GM23248 (cell line): ENCODE results near the gene GPD1L. TPM values are rescaled to one million over a fixed set of nuclear protein-coding genes. Genes with fewer than 3 reads are reported as not detected.

Experiments
- DNase-seq: peaks from one replicate; pipeline ENCODE4 v3.0.0-alpha.2; 2015
- H2AFZ ChIP-seq: fragments of 200-600 bp; sonication (generic); 2 replicates; pipeline ENCODE4 v1.6.1; 2016; ENCODE audit warnings: antibody characterized with exemption
- H3F3A ChIP-seq: fragments of 200-600 bp; sonication (generic); 2 replicates; pipeline ENCODE4 v1.6.1; 2016; ENCODE audit warnings: mild to moderate bottlenecking, antibody characterized with exemption, mixed run types; ENCODE audit not compliant: insufficient read depth
- H3K27ac ChIP-seq: fragments of 200-600 bp; sonication (generic); 2 replicates; pipeline ENCODE4 v1.5.1; 2016; ENCODE audit warnings: mild to moderate bottlenecking
- H3K27me3 ChIP-seq: fragments of 200-600 bp; sonication (generic); replicated peaks from 2 replicates; pipeline ENCODE4 v1.6.1; 2016; ENCODE audit warnings: mild to moderate bottlenecking; ENCODE audit not compliant: insufficient read depth
- H3K36me3 ChIP-seq: fragments of 200-600 bp; sonication (generic); 2 replicates; pipeline ENCODE4 v1.6.1; 2016; ENCODE audit warnings: low read depth, mild to moderate bottlenecking
- H3K4me1 ChIP-seq: fragments of 200-600 bp; sonication (generic); 2 replicates; pipeline ENCODE4 v1.6.1; 2016; ENCODE audit warnings: mild to moderate bottlenecking; ENCODE audit not compliant: insufficient read depth
- H3K4me2 ChIP-seq: fragments of 200-600 bp; sonication (generic); one replicate; pipeline ENCODE4 v1.6.1; 2016; ENCODE audit warnings: mild to moderate bottlenecking; ENCODE audit not compliant: unreplicated experiment
- H3K4me3 ChIP-seq: fragments of 200-600 bp; sonication (generic); 2 replicates; pipeline ENCODE4 v1.5.1; 2016; ENCODE audit warnings: mild to moderate bottlenecking
- H3K79me2 ChIP-seq: fragments of 200-600 bp; sonication (generic); 2 replicates; pipeline ENCODE4 v1.6.1; 2016; ENCODE audit warnings: mild to moderate bottlenecking; ENCODE audit not compliant: insufficient read depth
- H3K9ac ChIP-seq: fragments of 200-600 bp; sonication (generic); 2 replicates; pipeline ENCODE4 v1.6.1; 2016; ENCODE audit warnings: mild to moderate bottlenecking
- H3K9me2 ChIP-seq: fragments of 200-600 bp; sonication (generic); 2 replicates; pipeline ENCODE4 v1.6.1; 2016; ENCODE audit warnings: mixed run types, mild to moderate bottlenecking, moderate library complexity; ENCODE audit not compliant: insufficient read depth
- H3K9me3 ChIP-seq: fragments of 200-600 bp; sonication (generic); one replicate; pipeline ENCODE4 v1.6.1; 2017; ENCODE audit warnings: low read depth
- H4K20me1 ChIP-seq: fragments of 200-600 bp; sonication (generic); 2 replicates; pipeline ENCODE4 v1.6.0; 2016; ENCODE audit not compliant: insufficient read depth
- EZH2 ChIP-seq: fragments of 200-600 bp; sonication (generic); IDR thresholded peaks from 2 replicates; pipeline ENCODE4 v1.6.1; 2018; ENCODE audit warnings: antibody characterized with exemption, mild to moderate bottlenecking; ENCODE audit not compliant: insufficient read depth, poor library complexity, severe bottlenecking
- EZH2phosphoT487 ChIP-seq: fragments of 200-600 bp; sonication (generic); IDR thresholded peaks from 2 replicates; pipeline ENCODE4 v1.6.1; 2018; ENCODE audit warnings: antibody characterized with exemption, moderate library complexity, mild to moderate bottlenecking, low read depth; ENCODE audit not compliant: insufficient read depth
- WGBS, 2 experiments: methylation state at CpG; one replicate each; pipeline ENCODE4 v1.1.6; 2015 to 2017; ENCODE audit warnings: low lambda C conversion rate in 2 of 2, low coverage in 1 of 2; ENCODE audit errors: missing lambda C conversion rate in 2 of 2; 5-methylcytosine and 5-hydroxymethylcytosine counted together
- in situ Hi-C: fragments of 300-500 bp; cut with MboI; formaldehyde crosslinking; loops from 2 replicates; pipeline ENCODE4 v1.15.0; 2020
- polyA plus RNA-seq: library from polyadenylated mRNA; unstranded; fragments of >200 nt; fragmentation: Nextera tagmentation; extraction: Ambion mirVana; gene quantifications from 2 replicates; pipeline ENCODE4 v1.2.1, GENCODE V29; 2016
- total RNA-seq: library from RNA; depleted of rRNA; stranded (reverse); fragments of >200 nt; shearing (Covaris generic); gene quantifications from 2 replicates; pipeline ENCODE4 v1.2.3, GENCODE V29; 2014; rRNA removed

Gene GPD1L
- total and polyA plus RNA-seq, 2 experiments from 2014 or later, result 2.4 to 3.5 TPM

DNA sequence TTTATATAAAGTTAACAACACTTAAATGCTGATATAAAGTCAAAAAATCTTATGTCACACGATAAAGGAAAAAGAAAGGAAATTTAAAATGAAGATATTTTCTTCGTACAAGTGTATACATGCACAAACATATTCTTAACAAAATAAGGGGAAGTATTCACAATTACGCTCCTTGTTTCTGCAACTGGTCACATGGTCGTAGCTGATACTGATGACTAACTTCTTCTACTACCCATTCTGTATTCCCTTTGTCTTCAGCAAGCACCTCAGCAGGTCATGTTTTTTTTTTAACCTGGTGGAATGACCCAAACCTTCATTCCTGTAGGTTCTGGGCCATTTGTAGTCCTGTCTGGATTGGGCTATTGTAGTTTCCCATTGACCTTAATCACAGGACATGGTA, 102.0 kb downstream of the GPD1L start:
- Histone ChIP-seq H3K9me3 (no peaks in the 10 kb centered on the region), H3K27me3 (peaks cover 5% of the 10 kb centered on the region), H3K9ac (no peak overlapping the region), H2AFZ (no peak overlapping the region), H3F3A (no peaks in the 10 kb centered on the region), H3K27ac (no peak overlapping the region), H3K4me1 (no peaks in the 10 kb centered on the region), H3K36me3 (no peaks in the 10 kb centered on the region), H3K4me2 (no peak overlapping the region), H3K9me2 (no peaks in the 10 kb centered on the region), H3K4me3 (no peak overlapping the region), H3K79me2 (no peaks in the 10 kb centered on the region), H4K20me1 (no peaks in the 10 kb centered on the region)
- no peak for DNase-seq
- TF ChIP-seq EZH2 (no peak), EZH2phosphoT487 (no peak)
- in situ Hi-C loops, result no loop called here
- WGBS, 2 experiments, result 50 to 55% methylated on average over 4 of the region's 4 CpGs

DNA sequence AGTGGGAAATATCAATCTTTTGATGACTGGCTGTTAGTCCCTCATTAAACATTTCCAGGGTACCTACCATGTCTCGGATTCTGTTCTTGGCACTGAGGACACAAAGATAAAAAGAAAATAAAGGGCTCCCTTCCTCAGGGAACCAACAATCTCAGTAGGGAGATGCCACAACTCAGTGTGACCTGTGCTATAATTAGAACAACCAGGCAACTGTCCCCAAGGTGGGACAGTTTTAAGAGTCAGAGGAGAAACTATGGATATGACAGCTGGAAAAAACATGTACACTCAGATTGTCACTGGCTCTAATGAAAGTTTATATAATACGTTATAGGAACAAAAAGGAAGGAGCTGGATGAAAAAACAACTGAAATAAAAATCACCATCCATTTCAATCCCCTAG, 108.8 kb downstream of the GPD1L start:
- Histone ChIP-seq H3K4me1 (no peaks in the 10 kb centered on the region), H3K27ac (no peak overlapping the region), H3K9ac (no peak overlapping the region), H3K36me3 (no peaks in the 10 kb centered on the region), H4K20me1 (no peaks in the 10 kb centered on the region), H3K27me3 (peaks cover 35% of the 10 kb centered on the region), H3K9me2 (no peaks in the 10 kb centered on the region), H3K4me3 (no peak overlapping the region), H3K79me2 (no peaks in the 10 kb centered on the region), H3F3A (no peaks in the 10 kb centered on the region), H3K4me2 (no peak overlapping the region), H3K9me3 (no peaks in the 10 kb centered on the region), H2AFZ (no peak overlapping the region)
- TF ChIP-seq EZH2, result no peak
- no peak for TF ChIP-seq EZH2phosphoT487
- in situ Hi-C loops, result no loop called here
- 34 to 37% methylated on average over 2 of the region's 2 CpGs for WGBS, 2 experiments
- no peak for DNase-seq

DNA sequence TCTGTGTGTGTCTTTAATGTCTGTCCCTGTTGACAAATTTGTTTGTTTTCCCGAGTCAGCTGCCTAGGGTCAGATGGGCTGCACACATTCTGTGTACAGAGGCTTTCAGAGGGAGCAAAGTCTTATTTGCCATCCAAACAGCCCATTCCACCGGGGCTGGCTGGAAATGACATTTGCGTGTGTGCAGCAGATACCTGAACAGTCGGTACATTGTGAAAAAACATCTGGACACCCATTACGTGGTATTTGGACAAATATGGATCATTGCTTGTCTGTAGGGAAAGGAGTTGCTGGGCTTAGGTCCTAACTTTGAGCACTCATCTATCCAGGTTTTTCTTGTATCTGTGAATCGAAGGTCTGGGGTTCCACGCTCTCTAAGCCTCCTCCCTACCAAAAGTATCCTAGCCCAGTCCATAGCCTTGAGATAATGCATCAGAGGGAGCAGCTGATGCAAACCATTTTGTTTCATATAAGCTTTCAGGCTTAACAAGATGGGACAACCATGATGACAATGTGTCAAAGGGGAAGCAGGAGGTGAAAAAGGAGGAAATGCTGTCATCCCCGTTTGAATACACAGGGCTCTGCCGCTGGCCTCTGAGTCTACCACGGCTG, 109.9 kb downstream of the GPD1L start:
- no peak overlapping the region for H3K9ac ChIP-seq
- no peak overlapping the region for H3K4me2 ChIP-seq
- no peaks in the 10 kb centered on the region for H4K20me1 ChIP-seq
- no peaks in the 10 kb centered on the region for H3K9me3 ChIP-seq
- H3K27me3 ChIP-seq, result peaks cover 35% of the 10 kb centered on the region
- in situ Hi-C loops, result no loop called here
- no peaks in the 10 kb centered on the region for H3K9me2 ChIP-seq
- H3K4me3 ChIP-seq, result no peak overlapping the region
- no peaks in the 10 kb centered on the region for H3K79me2 ChIP-seq
- whole genome bisulfite sequencing, 2 experiments, result 33 to 37% methylated on average over 10 of the region's 10 CpGs
- H3K4me1 ChIP-seq, result no peaks in the 10 kb centered on the region
- H2AFZ ChIP-seq, result no peak overlapping the region
- H3F3A ChIP-seq, result no peaks in the 10 kb centered on the region
- no peaks in the 10 kb centered on the region for H3K36me3 ChIP-seq
- no peak for TF ChIP-seq EZH2
- TF ChIP-seq EZH2phosphoT487, result no peak
- H3K27ac ChIP-seq, result no peak overlapping the region
- DNase-seq, result no peak

DNA sequence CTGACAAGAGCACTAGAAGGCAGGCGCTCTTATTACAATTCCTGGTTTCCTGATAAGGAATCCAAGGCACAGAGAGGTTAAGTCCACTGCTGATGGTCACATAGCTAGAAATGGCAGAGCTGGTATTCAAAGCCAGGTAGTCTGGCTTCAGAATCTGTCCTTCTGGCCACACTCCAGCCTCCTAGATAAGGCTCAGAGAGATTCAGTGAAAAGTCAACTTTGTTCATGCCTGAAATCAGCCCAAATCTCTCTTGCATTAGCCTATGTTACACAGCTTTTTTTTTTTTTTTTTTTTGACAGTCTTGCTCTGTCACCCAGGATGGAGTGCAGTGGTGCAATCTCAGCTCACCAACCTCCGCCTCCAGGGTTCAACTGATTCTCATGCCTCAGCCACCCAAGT, 110.9 kb downstream of the GPD1L start:
- 65 to 83% methylated on average over 2 of the region's 2 CpGs for WGBS, 2 experiments
- Histone ChIP-seq H3K4me3 (no peak overlapping the region), H3K9me3 (no peaks in the 10 kb centered on the region), H2AFZ (no peak overlapping the region), H3K36me3 (no peaks in the 10 kb centered on the region), H3K9ac (no peak overlapping the region), H3K27ac (no peak overlapping the region), H3F3A (no peaks in the 10 kb centered on the region), H4K20me1 (no peaks in the 10 kb centered on the region), H3K9me2 (no peaks in the 10 kb centered on the region), H3K27me3 (peaks cover 38% of the 10 kb centered on the region), H3K79me2 (no peaks in the 10 kb centered on the region), H3K4me2 (no peak overlapping the region), H3K4me1 (no peaks in the 10 kb centered on the region)
- no peak for DNase-seq
- TF ChIP-seq EZH2phosphoT487 (no peak), EZH2 (no peak)
- in situ Hi-C loops, result no loop called here

Other genes with a start within 250 kb of the GPD1L start
- gene OSBPL10, start 125.4 kb upstream of the GPD1L start, total RNA-seq, result 3.5 and 8.1 TPM in 2 replicates
- 0.95 and 2.4 TPM in 2 replicates for gene OSBPL10, start 125.4 kb upstream of the GPD1L start, polyA plus RNA-seq
- gene ZNF860, start 124.9 kb upstream of the GPD1L start, total RNA-seq, result 0.43 TPM in 1 of 2 replicates, not detected in the other
- 0.08 TPM in 2 replicates for gene ZNF860, start 124.9 kb upstream of the GPD1L start, polyA plus RNA-seq
- not detected in 2 replicates for gene CMTM8, start 132.1 kb downstream of the GPD1L start, total RNA-seq
- gene CMTM8, start 132.1 kb downstream of the GPD1L start, polyA plus RNA-seq, result not detected in 2 replicates